NB4 (cell line): Measurements from ENCODE around the gene LRIG1.

Experiments
- DNase-seq: peaks from one replicate; pipeline ENCODE4 v3.0.0; 2010; ENCODE audit warnings: low read depth
- H3K4me3 ChIP-seq: one replicate; pipeline ENCODE4 v1.5.1; 2011; ENCODE audit warnings: mild to moderate bottlenecking, low read depth, low read length, moderate library complexity
- CTCF ChIP-seq: IDR thresholded peaks from one replicate; pipeline ENCODE4 v1.5.1; 2012; ENCODE audit warnings: low read depth, low read length
- MAX ChIP-seq: IDR thresholded peaks from 2 replicates; pipeline ENCODE4 v1.6.1; 2011; ENCODE audit warnings: low read depth, low read length
- MYC ChIP-seq: IDR thresholded peaks from 2 replicates; pipeline ENCODE4 v1.6.1; 2011; ENCODE audit warnings: low read depth, low read length
- POLR2A ChIP-seq: IDR thresholded peaks from 2 replicates; pipeline ENCODE4 v1.6.1; 2011; ENCODE audit warnings: mild to moderate bottlenecking; ENCODE audit not compliant: insufficient read length; ENCODE audit errors: extremely low read depth

The LRIG1 gene

GRCh38 chr3:66396888-66397287 is 103.9 kb downstream of the LRIG1 start:
- DNase-seq, result no peak
- H3K4me3 ChIP-seq, result no peak overlapping the region
- no peak for TF ChIP-seq POLR2A
- no peak for TF ChIP-seq CTCF
- no peak for TF ChIP-seq MAX
- no peak for TF ChIP-seq MYC

GRCh38 chr3:66396161-66396760 is 104.6 kb downstream of the LRIG1 start:
- no peak overlapping the region for H3K4me3 ChIP-seq
- TF ChIP-seq CTCF (no peak), MAX (no peak), MYC (no peak), POLR2A (no peak)
- no peak for DNase-seq

- H3K4me3 ChIP-seq, result no peak overlapping the region
- TF ChIP-seq POLR2A (no peak), MAX (no peak), MYC (no peak), CTCF (no peak)
- no peak for DNase-seq
Measured at GRCh38 chr3:66395635-66396034, 105.2 kb downstream of the LRIG1 start.

- no peak overlapping the region for H3K4me3 ChIP-seq
- DNase-seq, result no peak
- no peak for TF ChIP-seq POLR2A
- no peak for TF ChIP-seq CTCF
- TF ChIP-seq MAX, result no peak
- no peak for TF ChIP-seq MYC
Measured at GRCh38 chr3:66394753-66395249, 106.0 kb downstream of the LRIG1 start.

GRCh38 chr3:66394019-66394752 is 106.6 kb downstream of the LRIG1 start:
- H3K4me3 ChIP-seq, result no peak overlapping the region

More at GRCh38 chr3:66394019-66394752, 106.6 kb downstream of the LRIG1 start:
- TF ChIP-seq MYC, result no peak
- TF ChIP-seq CTCF, result no peak
- TF ChIP-seq POLR2A, result no peak
- no peak for DNase-seq
